ENCODE data around the gene SLC22A23.

- no peak for TF ChIP-seq CTCF (IDR thresholded peaks at IDR 0.05; ENCODE audit: insufficient read depth, low read depth, low read length)
- TF ChIP-seq EZH2 (IDR thresholded peaks at IDR 0.05; ENCODE audit: insufficient read depth, low read length) = no peak
Observed at GRCh38 chr6:3367630-3368029, 89.2 kb downstream of the SLC22A23 start.
